Spinal cord (tissue), 10 donors: ENCODE data around the gene DTX2. TPM values are rescaled to one million over a fixed set of nuclear protein-coding genes. Genes with fewer than 3 reads are reported as not detected.
"Not testable (repeated sequence)": the region's sequence is repeated elsewhere in the genome, so short reads cannot be mapped to it uniquely, and the experiment has no call there.

Source experiments
- DNase-seq, 6 donors: peaks; one replicate each; pipeline versions ENCODE4 v3.0.0 to v3.0.0-alpha.2; 2013 to 2015; ENCODE audit warnings: low spot score in 6 of 6, low read depth in 4 of 6
- H3K27ac ChIP-seq: one replicate; pipeline ENCODE4 v1.5.1; 2013; ENCODE audit warnings: low read depth, low read length, control low read depth
- H3K27me3 ChIP-seq: one replicate; pipeline ENCODE4 v1.6.1; 2013; ENCODE audit warnings: low read length; ENCODE audit not compliant: control insufficient read depth, insufficient read depth
- H3K36me3 ChIP-seq: one replicate; pipeline ENCODE4 v1.6.1; 2013; ENCODE audit warnings: low read length; ENCODE audit not compliant: control insufficient read depth, insufficient read depth
- H3K4me1 ChIP-seq: one replicate; pipeline ENCODE4 v1.6.1; 2013; ENCODE audit warnings: low read length; ENCODE audit not compliant: control insufficient read depth, insufficient read depth
- H3K4me3 ChIP-seq: one replicate; pipeline ENCODE4 v1.5.1; 2013; ENCODE audit warnings: low read depth, low read length, control low read depth
- H3K9me3 ChIP-seq: one replicate; pipeline ENCODE4 v1.6.1; 2013; ENCODE audit warnings: low read length; ENCODE audit not compliant: control insufficient read depth, insufficient read depth
- WGBS: methylation state at CpG from one replicate; pipeline ENCODE4 v1.1.5; 2013; ENCODE audit warnings: missing lambda C conversion rate; ENCODE audit not compliant: insufficient coverage; 5-methylcytosine and 5-hydroxymethylcytosine counted together
- polyA plus RNA-seq, 2 donors: library from polyadenylated mRNA; unstranded; fragments of 120-200 nt; gene quantifications; one replicate each; pipeline ENCODE4 v1.2.1, GENCODE V29; 2013; ENCODE audit not compliant: insufficient read length in 2 of 2
- small RNA-seq: library from RNA; depleted of rRNA; stranded (forward); fragments of <200 nt; gene quantifications from one replicate; pipeline ENCODE3, GENCODE V24; 2014; ENCODE audit warnings: low replicate concordance
- total RNA-seq, 2 donors: library from RNA; depleted of rRNA in 1 of 2; stranded (reverse); fragments of 120-200 nt in 1 of 2; fragments of >200 nt in 1 of 2; gene quantifications; one replicate each; pipeline versions ENCODE4 v1.2.3 to v1.2.4, GENCODE V29; 2013 to 2014
- donor health status: healthy.

Gene DTX2
- total and polyA plus RNA-seq, 4 donors: 3.6 to 11.4 (median 7.7) TPM

GRCh38 chr7:76516932-76517331 lies 55.4 kb downstream of the DTX2 start:
- H3K4me3 ChIP-seq, H3K27ac ChIP-seq, H3K36me3 ChIP-seq, H3K9me3 ChIP-seq, H3K27me3 ChIP-seq: not testable (repeated sequence)
- H3K4me1 ChIP-seq: peaks cover 11% of the 10 kb centered on the region
- WGBS: 97% methylated on average over 6 of the region's 6 CpGs
- DNase-seq: peak in 1 of 6 donors; percentile 0

GRCh38 chr7:76526183-76526582 lies 64.7 kb downstream of the DTX2 start:
- H3K9me3 ChIP-seq, H3K4me3 ChIP-seq, H3K27me3 ChIP-seq, H3K4me1 ChIP-seq, DNase-seq, H3K27ac ChIP-seq, H3K36me3 ChIP-seq: not testable (repeated sequence)
- WGBS: no CpG with 5 or more reads among the region's 4 CpGs

- H3K4me3 ChIP-seq, H3K27ac ChIP-seq, DNase-seq, H3K36me3 ChIP-seq, H3K9me3 ChIP-seq, H3K4me1 ChIP-seq, H3K27me3 ChIP-seq: not testable (repeated sequence)
- WGBS: no CpG with 5 or more reads among the region's 2 CpGs
Observed at GRCh38 chr7:76531643-76532042, 70.1 kb downstream of the DTX2 start.

- H3K27ac ChIP-seq, DNase-seq, H3K9me3 ChIP-seq, H3K4me3 ChIP-seq, H3K27me3 ChIP-seq, H3K4me1 ChIP-seq, H3K36me3 ChIP-seq: not testable (repeated sequence)
- no CpG with 5 or more reads among the region's 8 CpGs for WGBS
Observed at GRCh38 chr7:76543197-76543596, 81.7 kb downstream of the DTX2 start, which contains the start of gene SPDYE16. SPDYE16 (minus strand) TSS chr7:76543297; CDS start chr7:76541459, 1,838 bp downstream.

- Histone ChIP-seq H3K4me3 (peak overlapping the region; percentile 83), H3K27ac (peak overlapping the region; percentile 73)
- DNase-seq: peak; percentile 67 to 98 (median 83)
- H3K9me3 ChIP-seq, H3K36me3 ChIP-seq, H3K4me1 ChIP-seq, H3K27me3 ChIP-seq: not testable (repeated sequence)
- under 1% methylated on average over 70 of the region's 71 CpGs for WGBS
Observed at GRCh38 chr7:76549025-76549854, 87.7 kb downstream of the DTX2 start.

GRCh38 chr7:76549855-76550248 lies 88.3 kb downstream of the DTX2 start:
- H3K27me3 ChIP-seq, H3K4me1 ChIP-seq, H3K9me3 ChIP-seq, DNase-seq, H3K36me3 ChIP-seq: not testable (repeated sequence)
- Histone ChIP-seq H3K4me3 (peak overlapping the region; percentile 83), H3K27ac (peak overlapping the region; percentile 73)
- WGBS: 0% methylated on average over 10 of the region's 19 CpGs

GRCh38 chr7:76551992-76552391 lies 90.5 kb downstream of the DTX2 start:
- H3K27ac ChIP-seq, H3K9me3 ChIP-seq, DNase-seq, H3K36me3 ChIP-seq, H3K27me3 ChIP-seq, H3K4me3 ChIP-seq, H3K4me1 ChIP-seq: not testable (repeated sequence)
- WGBS: no CpG with 5 or more reads among the region's 6 CpGs

Small RNAs within 50 kb of the gene (small RNA-seq; reads per million reads assigned to genes)
- gene RF00019: not detected

Other genes with a start within 250 kb of the DTX2 start
- 10 to 100 TPM; 17.4 to 55.2 TPM for gene HSPB1, start 159.0 kb upstream of the DTX2 start, total RNA-seq
- gene HSPB1, start 159.0 kb upstream of the DTX2 start, polyA plus RNA-seq: 100 to 1,000 TPM; 201 to 214 TPM
- gene YWHAG, start 102.7 kb upstream of the DTX2 start, total RNA-seq: 100 to 1,000 TPM in 1 of 2 donors, 10 to 100 TPM in 1; 72.6 to 428 TPM
- gene YWHAG, start 102.7 kb upstream of the DTX2 start, polyA plus RNA-seq: 100 to 1,000 TPM; 574 to 669 TPM
- gene SSC4D, start 52.0 kb upstream of the DTX2 start, total RNA-seq: 1 to 10 TPM; 1.9 to 3.1 TPM
- gene SSC4D, start 52.0 kb upstream of the DTX2 start, polyA plus RNA-seq: 1 to 10 TPM; 3.1 to 4.3 TPM
- 1 to 10 TPM in 1 of 2 donors, under 1 TPM in 1; 0.59 to 2.3 TPM for gene ZP3, start 36.8 kb upstream of the DTX2 start, total RNA-seq
- 1 to 10 TPM; 1.1 to 1.5 TPM for gene ZP3, start 36.8 kb upstream of the DTX2 start, polyA plus RNA-seq
- 1 to 10 TPM in 1 of 2 donors, under 1 TPM in 1; 0.89 to 1.3 TPM for gene UPK3B, start 48.8 kb downstream of the DTX2 start, total RNA-seq
- gene UPK3B, start 48.8 kb downstream of the DTX2 start, polyA plus RNA-seq: 1 to 10 TPM in 1 of 2 donors, under 1 TPM in 1; 0.25 to 1.0 TPM
- under 1 TPM in 1 of 2 donors, not detected in 1; 0.28 TPM for gene SPDYE16, start 81.6 kb downstream of the DTX2 start, total RNA-seq
- 1 to 10 TPM; 1.5 to 8.1 TPM for gene SPDYE16, start 81.6 kb downstream of the DTX2 start, polyA plus RNA-seq
- 1 to 10 TPM; 4.7 to 5.0 TPM for gene POMZP3, start 165.6 kb downstream of the DTX2 start, total RNA-seq
- 10 to 100 TPM; 26.8 to 30.4 TPM for gene POMZP3, start 165.6 kb downstream of the DTX2 start, polyA plus RNA-seq